Naive B cell (primary cell): ENCODE results near the gene BTG1. TPM values are rescaled to one million over a fixed set of nuclear protein-coding genes. Genes with fewer than 3 reads are reported as not detected.

Experiments
- ATAC-seq, 2 donors: fragments of 150-1000 bp; cut with Tn5 transposase; 2 replicates each; pipeline ENCODE4 v1.10.0; 2021; ENCODE audit warnings: low read depth in 2 of 2, mild to moderate bottlenecking in 2 of 2, moderate library complexity in 2 of 2
- DNase-seq: peaks from one replicate; pipeline ENCODE4 v3.0.0; 2022
- H3K27ac Mint-ChIP-seq, 6 donors: one replicate each; pipeline ENCODE4 v1.8.0; 2020 to 2022; ENCODE audit warnings: mild to moderate bottlenecking in 6 of 6, mixed read lengths in 6 of 6, moderate library complexity in 5 of 6, inconsistent platforms in 2 of 6
- H3K27me3 Mint-ChIP-seq, 3 donors: one replicate each; pipeline ENCODE4 v1.8.0; 2021 to 2022; ENCODE audit warnings: mixed read lengths in 3 of 3, mild to moderate bottlenecking in 1 of 3
- H3K36me3 Mint-ChIP-seq, 2 donors: one replicate each; pipeline ENCODE4 v1.8.0; 2020 to 2022; ENCODE audit warnings: mixed read lengths in 2 of 2, inconsistent platforms in 1 of 2, mild to moderate bottlenecking in 1 of 2
- H3K4me1 Mint-ChIP-seq, 3 donors: one replicate each; pipeline ENCODE4 v1.8.0; 2020 to 2022; ENCODE audit warnings: mixed read lengths in 3 of 3, inconsistent platforms in 1 of 3, mild to moderate bottlenecking in 1 of 3, moderate library complexity in 1 of 3
- H3K4me3 Mint-ChIP-seq, 8 donors: one replicate each; pipeline ENCODE4 v1.8.0; 2020 to 2022; ENCODE audit warnings: mild to moderate bottlenecking in 8 of 8, mixed read lengths in 8 of 8, moderate library complexity in 8 of 8, inconsistent platforms in 2 of 8
- H3K9me3 Mint-ChIP-seq, 7 donors: one replicate each; pipeline ENCODE4 v1.8.0; 2020 to 2022; ENCODE audit warnings: mixed read lengths in 7 of 7, mild to moderate bottlenecking in 5 of 7, inconsistent platforms in 2 of 7, moderate library complexity in 1 of 7
- polyA plus RNA-seq, 6 donors: library from polyadenylated mRNA; unstranded; fragments of 300-500 nt; fragmentation: Illumina TruSeq; gene quantifications; one replicate each; pipeline ENCODE4 v1.2.3, GENCODE V29; 2021; ENCODE audit warnings: low read depth in 6 of 6

Gene BTG1
- polyA plus RNA-seq, 6 donors from 2014 or later: 644 to 1,809 (median 1,004) TPM

- ATAC-seq (no peak), DNase-seq (no peak)
- Mint-ChIP-seq H3K9me3 (no peaks in the 10 kb centered on the region), H3K27ac (peak overlapping the region; percentile 92 to 99 (median 96)), H3K4me1 (peaks cover 45 to 72% (median 69%) of the 10 kb centered on the region in 3 donors), H3K36me3 (no peaks in the 10 kb centered on the region), H3K27me3 (no peaks in the 10 kb centered on the region), H3K4me3 (peak overlapping the region in 4 of 8 donors; percentile 9 to 72 (median 48))
These were observed 24.4 kb upstream of the BTG1 start for GRCh38 chr12:92170050-92170449.

- Mint-ChIP-seq H3K4me1 (peaks cover 55 to 77% (median 74%) of the 10 kb centered on the region in 3 donors), H3K36me3 (no peaks in the 10 kb centered on the region)
- ATAC-seq: no peak
These were observed 21.4 kb upstream of the BTG1 start for GRCh38 chr12:92167075-92167474.

DNA sequence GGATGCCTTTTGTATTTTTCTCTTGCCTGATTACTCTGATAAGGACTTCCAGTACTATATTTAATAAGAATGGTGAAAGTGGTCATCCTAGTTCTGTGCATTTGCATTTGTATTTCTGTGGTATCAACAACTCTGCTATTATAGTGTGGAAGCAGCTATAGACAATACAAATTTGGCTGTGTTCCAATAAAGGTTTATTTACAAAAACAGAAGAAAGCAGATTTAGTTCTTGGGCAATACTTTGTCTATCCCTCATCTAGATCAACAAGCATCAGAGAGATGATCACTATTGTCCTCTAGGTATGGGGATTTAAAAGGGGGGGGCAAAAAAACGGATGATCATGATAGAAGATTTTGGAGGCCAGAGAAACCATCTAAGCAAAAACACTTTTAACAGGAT is 19.1 kb upstream of the BTG1 start:
- H3K9me3 Mint-ChIP-seq: no peaks in the 10 kb centered on the region
- H3K4me3 Mint-ChIP-seq: no peak overlapping the region
- peak overlapping the region in 5 of 6 donors; percentile 54 to 95 (median 77) for H3K27ac Mint-ChIP-seq
- H3K36me3 Mint-ChIP-seq: no peaks in the 10 kb centered on the region
- peaks cover 53 to 79% (median 77%) of the 10 kb centered on the region in 3 donors for H3K4me1 Mint-ChIP-seq
- ATAC-seq: no peak
- no peak for DNase-seq
- H3K27me3 Mint-ChIP-seq: no peaks in the 10 kb centered on the region

More at GRCh38 chr12:92167075-92167474, 21.4 kb upstream of the BTG1 start:
- Mint-ChIP-seq H3K27me3 (no peaks in the 10 kb centered on the region), H3K9me3 (no peaks in the 10 kb centered on the region), H3K4me3 (peak overlapping the region in 4 of 8 donors; percentile 1 to 40 (median 22)), H3K27ac (peak overlapping the region in 3 of 6 donors; percentile 60 to 89 (median 81))
- no peak for DNase-seq

DNA sequence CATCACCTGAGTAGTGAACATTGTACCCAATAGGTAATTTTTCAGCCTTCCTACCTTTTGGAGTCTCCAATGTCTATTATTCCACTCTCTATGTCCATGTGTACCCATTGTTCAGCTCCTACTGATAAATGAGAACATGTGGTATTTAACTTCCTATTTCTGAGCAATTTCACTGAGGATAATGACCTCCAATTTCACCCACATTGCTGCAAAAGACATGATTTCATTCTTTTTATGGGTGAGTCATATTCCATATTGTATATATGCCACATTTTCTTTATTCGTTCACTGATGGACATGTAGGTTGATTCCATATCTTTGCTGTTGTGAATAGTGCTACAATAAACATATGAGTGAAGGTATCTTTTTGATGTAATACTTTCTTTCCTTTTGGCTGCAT is 16.4 kb upstream of the BTG1 start:
- Mint-ChIP-seq H3K4me1 (peaks cover 59 to 86% (median 86%) of the 10 kb centered on the region in 3 donors), H3K36me3 (no peaks in the 10 kb centered on the region), H3K27me3 (no peaks in the 10 kb centered on the region), H3K9me3 (no peaks in the 10 kb centered on the region), H3K4me3 (no peak overlapping the region), H3K27ac (peak overlapping the region; percentile 68 to 98 (median 82))
- ATAC-seq (no peak), DNase-seq (no peak)

GRCh38 chr12:92158796-92159439 is 13.3 kb upstream of the BTG1 start:
- Mint-ChIP-seq H3K4me3 (peak overlapping the region; percentile 75 to 95 (median 91)), H3K27me3 (no peaks in the 10 kb centered on the region), H3K9me3 (peaks cover 0 to 2% (median 0%) of the 10 kb centered on the region in 7 donors), H3K27ac (peak overlapping the region; percentile 86 to 100 (median 97)), H3K4me1 (peaks cover 60 to 93% (median 92%) of the 10 kb centered on the region in 3 donors), H3K36me3 (no peaks in the 10 kb centered on the region)
- DNase-seq: peak; percentile 65
- peak; percentile 79 for ATAC-seq

DNA sequence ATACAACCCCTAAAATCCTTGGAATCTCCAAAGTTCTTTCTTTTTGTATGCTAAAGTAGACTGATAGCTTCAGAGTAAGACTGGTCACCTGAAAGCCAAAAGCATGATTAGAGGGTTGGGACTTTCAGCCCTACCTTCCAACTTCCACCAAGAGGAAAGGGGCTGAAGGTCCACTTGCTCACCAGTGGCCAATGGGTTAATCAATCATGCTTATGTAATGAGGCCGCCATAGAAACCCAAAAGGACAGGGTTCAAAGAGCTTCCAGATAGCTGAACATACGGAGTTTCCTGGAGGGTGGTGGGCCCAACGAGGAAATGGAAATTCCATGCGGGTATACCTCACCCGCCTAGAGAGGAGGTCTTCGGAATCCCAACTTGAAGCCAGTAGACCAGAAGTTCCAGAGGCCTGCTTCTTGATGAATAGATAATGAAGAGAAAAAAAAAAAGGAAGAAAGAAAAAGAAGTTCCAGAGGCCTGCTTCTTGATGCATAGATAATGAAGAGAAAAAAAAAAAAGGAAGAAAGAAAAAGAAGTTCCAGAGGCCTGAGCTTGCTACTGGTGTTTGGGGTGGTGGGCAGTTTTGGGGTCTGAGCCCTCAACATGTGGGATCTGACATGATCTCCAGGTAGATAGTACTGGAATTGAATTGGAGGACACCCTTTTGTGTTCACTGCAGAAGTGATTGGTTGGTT is 11.2 kb upstream of the BTG1 start:
- DNase-seq (peak; percentile 57), ATAC-seq (peak; percentile 27 to 38)
- no peaks in the 10 kb centered on the region for H3K27me3 Mint-ChIP-seq
- H3K4me1 Mint-ChIP-seq: peaks cover 56 to 91% (median 82%) of the 10 kb centered on the region in 3 donors
- peaks cover 4 to 5% of the 10 kb centered on the region in 2 donors for H3K36me3 Mint-ChIP-seq
- H3K9me3 Mint-ChIP-seq: peaks cover 0 to 4% (median 0%) of the 10 kb centered on the region in 7 donors
- H3K27ac Mint-ChIP-seq: peak overlapping the region; percentile 95 to 100 (median 98)
- H3K4me3 Mint-ChIP-seq: peak overlapping the region; percentile 81 to 97 (median 94)

DNA sequence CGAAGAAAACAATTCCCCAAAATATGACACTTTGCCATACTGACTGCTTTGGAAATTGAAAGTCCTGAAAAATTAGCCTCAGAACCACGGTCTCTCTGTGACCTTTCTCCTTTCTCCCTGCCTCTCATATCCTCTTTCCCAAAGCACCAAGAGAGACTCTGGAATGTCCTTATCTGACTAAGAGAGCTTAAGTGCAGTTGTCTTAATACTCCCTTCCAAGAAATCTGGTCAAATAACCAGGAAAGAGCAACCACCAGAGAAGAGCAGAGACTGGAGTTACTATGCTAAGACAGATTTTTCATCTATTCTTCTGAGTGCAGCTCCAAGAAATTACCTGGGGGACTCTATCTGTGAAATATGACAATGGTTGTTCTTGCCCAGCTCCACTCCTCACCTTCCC is 10.5 kb upstream of the BTG1 start:
- Mint-ChIP-seq H3K27ac (peak overlapping the region; percentile 95 to 100 (median 98)), H3K4me3 (peak overlapping the region; percentile 81 to 97 (median 94))

DNA sequence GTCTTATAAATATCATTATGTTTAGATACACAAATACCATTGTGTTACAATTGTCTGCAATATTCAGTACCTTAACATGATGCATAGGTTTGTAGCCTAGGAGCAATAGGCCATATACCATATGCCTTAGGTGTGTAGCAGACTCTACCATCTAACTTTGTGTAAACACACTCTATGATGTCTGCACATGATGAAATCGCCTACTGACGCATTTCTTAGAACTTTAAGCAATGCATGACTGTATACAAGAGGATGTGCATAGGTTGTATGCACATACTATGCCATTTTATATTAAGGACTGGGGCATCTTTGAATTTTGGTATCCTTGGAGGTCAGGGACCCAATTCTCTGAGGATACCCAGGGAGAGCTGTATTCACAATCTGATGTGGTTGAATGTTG is 10.1 kb upstream of the BTG1 start:
- no peaks in the 10 kb centered on the region for H3K27me3 Mint-ChIP-seq
- H3K4me1 Mint-ChIP-seq: peaks cover 49 to 91% (median 79%) of the 10 kb centered on the region in 3 donors
- H3K36me3 Mint-ChIP-seq: peaks cover 8% of the 10 kb centered on the region in 2 donors
- DNase-seq: no peak
- peak overlapping the region; percentile 81 to 97 (median 94) for H3K4me3 Mint-ChIP-seq
- peak overlapping the region; percentile 95 to 100 (median 98) for H3K27ac Mint-ChIP-seq
- peak; percentile 12 to 35 for ATAC-seq
- H3K9me3 Mint-ChIP-seq: peaks cover 0 to 4% (median 0%) of the 10 kb centered on the region in 7 donors

More for the DNA sequence above, 10.5 kb upstream of the BTG1 start:
- Mint-ChIP-seq H3K27me3 (no peaks in the 10 kb centered on the region), H3K36me3 (peaks cover 8% of the 10 kb centered on the region in 2 donors), H3K9me3 (peaks cover 0 to 4% (median 0%) of the 10 kb centered on the region in 7 donors), H3K4me1 (peaks cover 53 to 91% (median 82%) of the 10 kb centered on the region in 3 donors)
- ATAC-seq (no peak), DNase-seq (no peak)

DNA sequence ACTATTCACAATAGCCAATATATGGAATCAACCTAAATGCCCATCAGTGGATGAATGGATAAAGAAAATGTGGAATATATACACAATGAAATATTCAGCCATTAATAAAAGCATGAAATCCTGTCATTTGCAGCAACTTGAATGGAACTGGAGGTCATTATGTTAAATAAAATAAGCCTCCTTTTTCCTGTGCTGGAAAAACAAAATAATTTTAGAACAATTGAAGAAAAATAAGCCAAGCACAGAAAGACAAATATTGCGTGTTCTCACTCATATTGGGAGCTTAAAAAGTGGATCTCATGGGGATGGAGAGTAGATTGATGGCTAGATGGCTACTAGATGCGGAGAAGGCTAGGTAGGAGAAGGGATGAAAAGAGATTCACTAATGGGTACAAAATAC is 6.3 kb upstream of the BTG1 start:
- peaks cover 23 to 25% of the 10 kb centered on the region in 2 donors for H3K36me3 Mint-ChIP-seq
- no peak for DNase-seq
- peaks cover 43 to 85% (median 67%) of the 10 kb centered on the region in 3 donors for H3K4me1 Mint-ChIP-seq
- peaks cover 0 to 4% (median 0%) of the 10 kb centered on the region in 7 donors for H3K9me3 Mint-ChIP-seq
- H3K4me3 Mint-ChIP-seq: peak overlapping the region in 7 of 8 donors; percentile 10 to 71 (median 59)
- peak overlapping the region in 5 of 6 donors; percentile 9 to 95 (median 91) for H3K27ac Mint-ChIP-seq
- no peaks in the 10 kb centered on the region for H3K27me3 Mint-ChIP-seq
- no peak for ATAC-seq

DNA sequence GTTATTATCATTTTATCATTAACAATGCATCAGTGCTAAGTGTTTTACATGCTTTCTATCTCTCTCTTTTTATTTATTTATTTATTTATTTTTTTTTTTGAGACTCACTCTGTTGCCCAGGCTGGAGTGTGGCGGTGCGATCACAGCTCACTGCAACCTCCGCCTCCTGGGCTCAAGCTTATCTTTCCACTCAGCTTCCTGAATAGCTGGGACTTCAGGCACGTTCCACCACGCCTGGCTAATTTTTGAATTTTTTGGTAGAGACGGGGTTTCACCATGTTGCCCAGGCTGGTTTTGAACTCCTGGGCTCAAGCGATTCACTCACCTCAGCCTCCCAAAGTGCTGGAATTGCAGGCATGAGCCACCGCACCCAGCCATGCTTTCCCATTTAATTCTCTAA is 3.9 kb upstream of the BTG1 start:
- no peak for ATAC-seq
- DNase-seq: no peak
- Mint-ChIP-seq H3K27ac (peak overlapping the region; percentile 84 to 100 (median 98)), H3K36me3 (peaks cover 35 to 37% of the 10 kb centered on the region in 2 donors), H3K4me1 (peaks cover 36 to 63% (median 46%) of the 10 kb centered on the region in 3 donors), H3K27me3 (no peaks in the 10 kb centered on the region), H3K4me3 (peak overlapping the region; percentile 96 to 100 (median 100)), H3K9me3 (peaks cover 0 to 6% (median 2%) of the 10 kb centered on the region in 7 donors)

DNA sequence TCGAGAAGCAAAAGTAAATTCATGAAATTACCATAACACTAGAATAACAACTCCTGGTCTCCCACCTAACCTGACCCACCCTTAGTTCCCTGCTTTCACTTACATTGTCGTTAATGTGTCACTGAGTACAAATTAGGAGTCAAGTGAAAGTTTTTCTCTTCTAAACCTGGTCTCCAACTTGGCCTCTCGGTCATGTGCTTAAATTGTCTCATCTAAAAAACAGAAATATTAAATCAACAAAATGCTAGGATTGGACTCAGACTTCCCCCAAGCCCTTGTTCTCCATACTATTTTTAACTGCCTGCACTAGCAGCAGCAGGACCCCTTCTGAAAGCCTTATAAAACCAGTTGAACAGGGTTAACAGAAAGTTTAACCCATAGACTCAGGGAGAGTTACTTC is 1.8 kb upstream of the BTG1 start:
- Mint-ChIP-seq H3K4me3 (peak overlapping the region; percentile 96 to 100 (median 100)), H3K27me3 (no peaks in the 10 kb centered on the region), H3K36me3 (peaks cover 49 to 54% of the 10 kb centered on the region in 2 donors), H3K4me1 (peaks cover 40 to 48% (median 43%) of the 10 kb centered on the region in 3 donors), H3K27ac (peak overlapping the region; percentile 95 to 100 (median 100)), H3K9me3 (peaks cover 0 to 7% (median 3%) of the 10 kb centered on the region in 7 donors)
- no peak for DNase-seq
- ATAC-seq: no peak

DNA sequence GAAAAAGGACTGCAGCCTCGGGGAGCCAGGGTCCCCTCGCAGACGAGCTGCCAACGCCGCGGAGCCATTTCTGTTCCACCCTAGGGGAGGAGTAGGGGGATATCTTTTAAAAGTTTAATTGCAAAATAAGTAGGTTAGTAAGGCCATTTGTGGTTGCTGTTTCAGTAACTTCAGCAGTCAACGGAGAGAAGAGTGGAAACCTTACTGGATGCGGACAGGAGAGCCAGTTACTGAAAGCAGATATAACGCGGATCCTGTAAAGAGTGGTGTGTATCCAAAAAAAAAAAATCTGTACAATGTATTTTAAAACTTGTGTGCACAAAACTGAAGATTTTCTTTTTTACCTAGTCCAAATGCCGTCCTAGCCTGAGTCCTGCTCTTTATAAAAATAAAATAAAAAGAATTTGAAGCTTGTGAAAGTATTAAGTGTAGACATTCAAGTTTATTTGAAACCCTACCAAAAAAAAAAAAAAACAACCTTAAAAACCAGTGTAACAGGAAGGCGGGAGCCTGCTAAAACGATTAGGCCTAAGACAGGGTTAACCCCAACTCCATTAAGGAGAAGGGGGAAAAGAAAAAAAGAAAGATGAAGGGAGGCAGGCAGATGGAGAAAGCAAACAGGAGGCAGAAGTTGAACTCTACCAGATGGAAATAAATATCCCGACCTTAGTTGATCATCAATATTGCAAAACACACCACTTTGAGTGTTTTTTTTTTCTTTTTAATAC is 1.0 kb upstream of the BTG1 start:
- DNase-seq: no peak
- H3K4me1 Mint-ChIP-seq: peaks cover 35 to 41% (median 37%) of the 10 kb centered on the region in 3 donors
- H3K4me3 Mint-ChIP-seq: peak overlapping the region; percentile 96 to 100 (median 100)
- H3K9me3 Mint-ChIP-seq: peaks cover 0 to 7% (median 2%) of the 10 kb centered on the region in 7 donors
- H3K27me3 Mint-ChIP-seq: no peaks in the 10 kb centered on the region
- peak overlapping the region; percentile 95 to 100 (median 100) for H3K27ac Mint-ChIP-seq
- peaks cover 43 to 56% of the 10 kb centered on the region in 2 donors for H3K36me3 Mint-ChIP-seq
- ATAC-seq: no peak

DNA sequence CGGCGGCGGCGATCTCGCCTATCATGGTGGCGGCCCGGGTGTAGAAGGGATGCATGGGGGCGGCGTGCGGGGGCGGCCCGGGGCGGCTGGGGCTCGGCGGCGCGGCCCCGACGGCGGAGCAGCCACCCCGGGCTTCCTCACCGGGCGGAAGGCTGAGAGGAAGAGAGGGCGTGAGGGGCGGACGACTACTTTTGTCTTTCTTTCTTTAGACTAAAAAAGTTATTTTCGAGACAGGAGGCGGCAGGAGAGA is 240 bp downstream of the BTG1 start:
- Mint-ChIP-seq H3K4me3 (peak overlapping the region; percentile 96 to 100 (median 100)), H3K4me1 (peaks cover 25 to 37% (median 28%) of the 10 kb centered on the region in 3 donors), H3K27ac (peak overlapping the region; percentile 95 to 100 (median 100)), H3K36me3 (peaks cover 42 to 67% of the 10 kb centered on the region in 2 donors), H3K27me3 (no peaks in the 10 kb centered on the region), H3K9me3 (peaks cover 0 to 7% (median 2%) of the 10 kb centered on the region in 7 donors)
- DNase-seq (no peak), ATAC-seq (peak in 1 of 2 donors; percentile 1)
